ENCODE measurements around the gene PURA.

The PURA gene

GRCh38 chr5:140113699-140114263 is at the start of gene PURA:
Gene PURA, plus strand, starts transcription at chr5:140114109. Its CDS starts 73 bp downstream, at chr5:140114182.
- peak; percentile 89 to 95 (median 94) for DNase-seq

GRCh38 chr5:140072812-140073211 is 41.1 kb upstream of the PURA start:
- DNase-seq: no peak

DNA sequence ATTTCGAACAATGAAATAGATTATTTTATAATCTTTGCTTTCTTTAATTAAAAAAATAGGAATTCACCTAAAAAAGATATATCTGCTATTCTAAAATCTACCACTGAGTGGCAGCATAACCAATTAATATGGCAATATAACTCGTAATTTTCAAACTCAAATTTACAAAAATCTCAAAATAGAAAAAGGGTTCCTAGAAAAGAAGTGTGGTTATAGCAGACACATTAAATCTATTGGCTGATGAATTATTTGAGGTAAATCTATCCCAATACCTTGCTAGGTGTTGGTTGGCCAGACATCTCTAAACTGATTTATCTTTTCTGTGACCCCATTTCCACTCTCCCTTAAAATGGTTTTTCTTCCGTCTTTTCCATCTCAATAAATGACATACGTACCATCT is 40.6 kb upstream of the PURA start:
- no peak for DNase-seq

DNA sequence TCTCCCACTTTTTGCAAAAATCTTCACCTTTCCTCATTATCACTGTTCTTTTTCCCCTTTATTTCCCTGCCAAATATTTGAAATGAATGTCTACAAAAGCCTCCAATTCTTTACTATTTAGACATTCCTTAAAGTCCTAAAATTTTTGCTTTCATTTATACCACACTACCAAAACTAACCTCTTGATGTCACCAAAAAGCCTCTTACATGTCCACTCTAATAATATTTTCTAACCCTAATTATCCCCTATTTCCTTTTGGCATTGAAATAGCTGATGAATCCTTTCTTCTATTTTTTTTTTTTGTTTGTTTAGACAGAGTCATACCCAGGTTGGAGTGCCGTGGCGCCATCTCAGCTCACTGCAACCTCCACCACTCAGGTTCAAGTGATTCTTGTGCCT is 38.5 kb upstream of the PURA start:
- no peak for DNase-seq

DNA sequence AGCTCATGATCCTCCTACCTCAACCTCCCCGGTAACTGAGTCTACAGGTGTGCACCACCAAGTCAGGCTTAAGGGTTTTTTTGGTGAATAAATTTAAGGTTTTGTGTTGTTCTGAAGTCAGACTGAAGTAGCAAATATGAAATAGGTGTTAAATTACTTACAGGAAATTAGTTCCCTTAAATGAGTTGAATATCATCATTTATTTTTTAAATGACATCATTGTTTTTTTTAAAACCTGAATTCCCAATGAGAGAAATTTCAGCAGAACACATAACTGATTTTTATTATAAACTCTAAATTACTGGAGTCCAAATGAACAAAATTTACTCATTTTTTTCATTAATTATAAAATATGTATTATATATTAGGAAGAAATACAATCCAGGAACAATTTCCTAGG is 37.8 kb upstream of the PURA start:
- no peak for DNase-seq

GRCh38 chr5:140076788-140077187 is 37.1 kb upstream of the PURA start:
- no peak for DNase-seq

GRCh38 chr5:140083120-140083519 is 30.8 kb upstream of the PURA start:
- DNase-seq: no peak

DNA sequence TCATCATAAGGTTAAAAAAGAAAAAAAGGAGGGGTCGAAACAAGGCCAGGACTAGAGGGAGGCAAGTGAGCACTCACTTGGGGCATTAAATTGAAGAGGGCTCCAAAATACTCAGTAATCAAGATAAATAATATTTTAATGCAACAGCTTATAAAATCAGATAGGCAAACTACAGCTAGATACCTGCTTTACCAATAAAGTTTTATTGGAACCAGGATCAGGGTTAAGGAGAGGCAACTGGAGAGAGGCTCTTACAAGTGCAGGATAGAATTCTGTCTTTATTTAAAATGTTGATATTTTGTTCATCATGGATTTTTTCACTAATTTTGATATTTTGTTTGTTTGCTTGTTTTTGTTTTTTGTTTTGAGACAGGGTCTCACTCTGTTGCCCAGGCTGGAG is 30.3 kb upstream of the PURA start:
- DNase-seq: no peak

DNA sequence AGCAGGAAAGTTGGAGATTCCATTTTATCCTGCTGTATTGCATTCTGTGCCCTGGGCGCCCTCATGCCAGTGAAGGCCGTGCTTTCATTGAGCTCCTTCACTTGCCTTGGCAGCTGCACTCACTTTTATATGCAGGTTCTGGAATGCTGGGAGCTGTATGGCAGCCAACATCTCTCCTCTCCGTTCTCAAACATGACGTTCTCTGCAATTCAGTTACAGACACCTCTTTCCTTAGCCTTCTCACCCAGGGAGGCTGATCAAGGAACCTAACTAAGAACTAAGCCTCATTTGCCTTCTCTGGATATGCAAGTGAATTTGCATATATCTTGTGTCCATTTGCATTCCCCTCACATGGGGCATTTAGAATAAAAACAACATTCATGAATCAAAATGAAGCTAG is 29.4 kb upstream of the PURA start:
- DNase-seq: no peak

GRCh38 chr5:140090251-140090650 is 23.7 kb upstream of the PURA start:
- DNase-seq: no peak

DNA sequence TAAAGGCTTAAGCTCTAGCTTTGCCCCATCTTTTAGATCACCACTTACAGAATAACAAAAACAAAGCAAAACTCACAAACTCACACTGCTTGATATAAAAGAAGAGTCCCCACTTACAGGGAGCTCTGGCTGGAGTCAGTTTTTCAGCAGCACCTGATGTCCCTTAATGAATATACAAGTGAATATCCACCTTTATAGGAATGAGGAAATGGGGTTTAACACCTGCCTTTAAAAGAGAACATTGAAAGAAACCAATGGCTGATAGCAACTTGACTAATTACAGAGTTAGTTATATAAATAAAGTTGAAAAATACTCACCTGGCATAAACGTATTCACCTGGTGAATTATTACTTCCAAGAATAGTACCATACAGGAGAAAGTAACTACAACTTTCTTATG is 20.7 kb upstream of the PURA start:
- no peak for DNase-seq

GRCh38 chr5:140093866-140094265 is 20.0 kb upstream of the PURA start:
- no peak for DNase-seq

- DNase-seq: no peak
These were observed 19.0 kb upstream of the PURA start for GRCh38 chr5:140094889-140095288.

DNA sequence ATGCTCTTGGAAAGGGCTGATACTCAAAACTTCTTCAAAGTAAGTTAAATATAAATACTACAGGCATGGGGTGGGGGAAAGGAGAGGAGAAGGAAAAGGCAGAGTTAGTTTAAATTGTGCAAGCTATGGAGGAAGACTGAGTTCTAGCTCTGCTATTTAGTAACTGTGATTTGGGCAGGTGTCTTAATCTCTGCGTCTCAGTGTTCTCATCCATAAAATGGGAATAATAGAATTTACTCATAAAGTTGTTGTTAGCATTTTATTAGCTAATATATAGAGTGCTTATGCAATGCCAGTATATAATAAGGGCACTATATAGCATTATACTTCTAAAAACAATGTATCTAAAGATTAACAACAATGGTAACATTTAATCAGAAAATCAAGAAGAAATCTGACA is 12.7 kb upstream of the PURA start:
- DNase-seq: no peak

GRCh38 chr5:140103154-140103553 is 10.8 kb upstream of the PURA start:
- DNase-seq: no peak

DNA sequence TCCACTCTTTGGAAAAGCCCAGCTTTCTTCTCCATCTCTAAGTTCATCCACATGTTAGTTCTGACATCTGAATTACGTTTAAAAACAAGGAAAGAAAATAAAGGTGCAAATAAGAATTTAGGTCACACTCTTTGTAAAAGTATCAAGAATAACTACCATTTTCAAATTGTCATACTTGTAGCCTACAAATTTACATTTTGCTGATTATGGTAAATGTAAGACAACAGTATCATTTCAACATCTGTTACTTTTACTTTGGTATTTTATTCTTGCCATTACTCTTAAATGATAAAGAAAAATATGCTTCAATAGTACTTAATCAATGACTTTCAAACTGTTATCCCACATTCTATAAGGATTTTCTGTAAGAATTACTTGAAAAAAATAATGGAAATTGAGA is 9.8 kb upstream of the PURA start:
- no peak for DNase-seq

- DNase-seq: no peak
These were observed 7.8 kb upstream of the PURA start for GRCh38 chr5:140106101-140106500.

- no peak for DNase-seq
These were observed 7.1 kb upstream of the PURA start for GRCh38 chr5:140106805-140107311.

- DNase-seq: peak; percentile 78 to 91 (median 84)
These were observed 6.4 kb upstream of the PURA start for GRCh38 chr5:140107312-140108092.

DNA sequence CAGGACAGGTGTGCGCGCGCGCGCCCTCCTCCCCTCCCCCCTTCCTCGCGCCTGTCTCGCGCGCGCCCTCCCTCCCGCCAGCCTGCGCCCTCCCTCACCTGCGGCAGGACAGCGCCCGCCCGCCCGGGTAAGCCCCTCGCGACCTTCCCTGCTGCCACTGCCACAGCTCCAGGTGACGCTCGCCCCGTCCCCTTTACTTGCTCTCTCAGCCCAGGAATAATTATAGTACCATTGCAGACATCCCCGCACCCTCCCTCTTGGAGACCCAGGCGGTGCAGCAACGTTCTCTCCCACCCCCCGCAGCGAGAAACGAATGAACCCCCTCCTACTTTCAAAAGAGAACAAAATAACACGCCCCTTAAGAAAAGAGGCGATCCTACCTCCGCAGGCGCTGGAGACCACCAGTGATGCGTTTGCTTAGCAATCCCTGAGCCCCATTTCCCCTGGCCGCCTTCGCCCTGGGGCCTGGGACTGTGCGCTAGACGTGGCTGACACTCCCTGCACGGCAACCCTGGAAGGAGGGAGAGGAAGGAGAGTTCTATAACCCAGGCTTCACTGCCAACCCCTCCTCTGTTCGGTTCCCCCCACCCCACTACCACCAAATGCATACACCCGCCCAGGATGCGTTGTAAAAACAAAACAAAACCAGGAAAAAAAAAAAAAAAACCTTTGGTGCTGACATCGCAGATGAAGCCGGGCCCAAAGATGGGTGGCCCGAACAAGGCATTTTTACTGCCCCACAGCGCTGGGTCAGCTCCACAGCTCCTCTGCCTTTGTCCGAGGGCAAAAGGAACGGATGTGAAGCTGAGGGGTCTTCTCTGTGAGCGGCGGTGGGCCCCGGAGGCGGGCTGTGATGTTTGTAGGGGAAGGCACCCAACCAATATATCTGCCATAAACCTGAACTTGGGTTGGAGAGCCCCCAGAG is 5.6 kb upstream of the PURA start:
- DNase-seq: no peak

GRCh38 chr5:140109018-140109758 is 4.7 kb upstream of the PURA start:
- no peak for DNase-seq

GRCh38 chr5:140109759-140110645 is 3.9 kb upstream of the PURA start:
- DNase-seq: no peak

Data from activated CD4-positive, CD25-positive, alpha-beta regulatory T cell (primary cell).